HL-60 (cell line): ENCODE results near the gene JAG1.

Source experiments
- CTCF ChIP-seq: IDR thresholded peaks from one replicate; pipeline ENCODE4 v1.5.1; 2011; ENCODE audit warnings: low read length, control low read depth, inconsistent platforms; ENCODE audit not compliant: insufficient read depth
- GABPA ChIP-seq: IDR thresholded peaks from 2 replicates; pipeline ENCODE4 v1.6.1; 2012; ENCODE audit warnings: low read depth
- POLR2AphosphoS5 ChIP-seq: IDR thresholded peaks from 2 replicates; pipeline ENCODE4 v1.6.1; 2012; ENCODE audit warnings: low read depth
- REST ChIP-seq: IDR thresholded peaks from 2 replicates; pipeline ENCODE4 v1.6.1; 2012; ENCODE audit warnings: low read depth; ENCODE audit not compliant: insufficient replicate concordance

GRCh38 chr20:10654250-10654610 is 19.6 kb downstream of the JAG1 start:
- TF ChIP-seq CTCF: no peak
- no peak for TF ChIP-seq REST
- no peak for TF ChIP-seq GABPA
- TF ChIP-seq POLR2AphosphoS5: no peak
